GM20000 (cell line): ENCODE results near the gene PFDN6.
"Not testable (repeated sequence)": the region's sequence is repeated elsewhere in the genome, so short reads cannot be mapped to it uniquely, and the experiment has no call there.

ENCODE experiments used
- DNase-seq: peaks from one replicate; pipeline ENCODE4 v3.0.0; 2012; ENCODE audit warnings: low spot score
- CTCF ChIP-seq: IDR thresholded peaks from 2 replicates; pipeline ENCODE4 v1.5.1; 2012; ENCODE audit warnings: mild to moderate bottlenecking, control low read depth; ENCODE audit errors: extremely low read depth, missing control alignments

The PFDN6 gene

GRCh38 chr6:33249732-33250630, 39.4 kb upstream of the PFDN6 start:
- TF ChIP-seq CTCF, result no peak
- DNase-seq, result peak; percentile 1

- TF ChIP-seq CTCF, result no peak
- DNase-seq, result no peak
Observed at GRCh38 chr6:33250731-33251130, 38.7 kb upstream of the PFDN6 start.

GRCh38 chr6:33251395-33252012, 37.9 kb upstream of the PFDN6 start:
- no peak for DNase-seq
- TF ChIP-seq CTCF, result no peak

GRCh38 chr6:33252759-33253158, 36.6 kb upstream of the PFDN6 start:
- TF ChIP-seq CTCF, result no peak
- no peak for DNase-seq

DNA sequence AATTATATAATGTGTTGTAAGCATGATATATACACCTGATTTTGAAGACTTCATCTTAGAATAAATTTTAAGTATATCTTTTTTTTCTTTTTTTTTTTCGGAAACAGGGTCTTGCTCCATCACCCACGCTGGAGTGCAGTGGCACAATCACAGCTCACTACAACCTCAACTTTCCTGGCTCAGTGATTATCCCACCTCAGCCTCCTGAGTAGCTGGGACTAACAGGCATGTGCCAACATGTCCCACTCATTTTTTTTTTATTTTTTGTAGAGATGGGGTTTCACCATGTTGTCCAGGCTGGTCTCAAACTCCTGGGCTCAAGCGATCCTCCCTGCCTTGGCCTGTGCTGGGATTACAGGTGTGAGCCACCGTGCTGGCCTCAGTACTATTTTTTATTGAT, 34.8 kb upstream of the PFDN6 start:
- DNase-seq, result no peak
- TF ChIP-seq CTCF, result no peak

DNA sequence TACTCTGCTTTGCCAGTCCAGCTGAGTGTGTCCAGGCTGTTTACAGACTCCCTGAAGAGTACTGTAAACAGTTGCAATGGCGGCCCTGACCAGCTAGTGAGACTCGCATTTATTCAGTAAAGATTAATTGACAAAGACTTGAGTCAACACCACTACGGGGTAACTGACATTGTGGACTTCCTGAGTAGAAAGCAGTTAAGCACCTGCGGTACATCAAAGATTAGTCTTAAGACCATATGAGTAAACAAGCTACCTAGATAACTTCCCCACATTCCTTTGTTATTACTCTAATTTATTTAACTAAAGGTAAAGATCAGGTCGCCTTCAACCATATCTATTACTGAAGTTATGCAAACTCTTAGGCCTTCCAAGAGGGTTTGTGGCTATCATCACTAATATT, 30.4 kb upstream of the PFDN6 start:
- TF ChIP-seq CTCF, result no peak
- DNase-seq, result no peak

GRCh38 chr6:33262490-33262889, 26.9 kb upstream of the PFDN6 start:
- DNase-seq, result not testable (repeated sequence)

DNA sequence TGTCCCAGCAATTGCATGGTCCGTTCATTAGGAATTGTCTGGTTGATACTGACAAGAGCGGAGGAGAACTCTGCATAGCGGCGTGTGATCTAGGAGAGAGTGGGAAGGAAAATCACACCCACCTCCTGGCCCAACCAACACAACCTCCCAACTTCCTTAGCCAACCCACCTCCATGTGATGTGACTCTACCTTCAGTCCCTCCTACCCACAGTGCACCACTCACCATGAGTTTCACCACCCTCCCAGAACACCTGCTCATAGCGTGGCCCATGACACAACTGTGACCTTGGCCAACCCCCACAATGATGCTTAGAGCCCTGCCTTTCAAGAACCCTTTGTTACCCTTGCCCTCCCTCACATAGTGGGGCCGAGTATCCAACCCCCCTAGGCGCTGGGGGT, 25.4 kb upstream of the PFDN6 start:
- TF ChIP-seq CTCF, result no peak
- DNase-seq, result no peak
